HG02840 (cell line): ENCODE data around the gene PLCZ1.
"Not testable (repeated sequence)": the region's sequence is repeated elsewhere in the genome, so short reads cannot be mapped to it uniquely, and the experiment has no call there.

Experiments used
- ATAC-seq: cut with Tn5 transposase; IDR thresholded peaks from one replicate; pipeline ENCODE4 v1.9.1; 2021; ENCODE audit warnings: mild to moderate bottlenecking, moderate library complexity, moderate number of reproducible peaks; ENCODE audit not compliant: unreplicated experiment, low FRiP score

Gene PLCZ1

GRCh38 chr12:18737819-18738218 lies at the start of gene PLCZ1, which contains the start of gene CAPZA3:
TSS of gene PLCZ1 (minus strand) at chr12:18738012. CDS start at chr12:18737371, 641 bp downstream.
TSS of gene CAPZA3 (plus strand) at chr12:18738119. CDS start at chr12:18738269, 150 bp downstream.
- ATAC-seq: no peak

- not testable (repeated sequence) for ATAC-seq
Observed at GRCh38 chr12:18785465-18785864, 47.7 kb upstream of the PLCZ1 start.

- no peak for ATAC-seq
Observed at GRCh38 chr12:18782827-18783226, 45.0 kb upstream of the PLCZ1 start.

GRCh38 chr12:18766479-18766878 lies 28.7 kb upstream of the PLCZ1 start:
- ATAC-seq: not testable (repeated sequence)

- ATAC-seq: no peak
Observed at GRCh38 chr12:18755341-18755740, 17.5 kb upstream of the PLCZ1 start.

- ATAC-seq: no peak
Observed at GRCh38 chr12:18754124-18754707, 16.4 kb upstream of the PLCZ1 start.

GRCh38 chr12:18753481-18754123 lies 15.8 kb upstream of the PLCZ1 start:
- ATAC-seq: no peak

- ATAC-seq: no peak
Observed at GRCh38 chr12:18752947-18753346, 15.1 kb upstream of the PLCZ1 start.

- no peak for ATAC-seq
Observed at GRCh38 chr12:18752280-18752920, 14.6 kb upstream of the PLCZ1 start.

GRCh38 chr12:18751866-18752265 lies 14.1 kb upstream of the PLCZ1 start:
- ATAC-seq: no peak

- ATAC-seq: no peak
Observed at GRCh38 chr12:18750085-18750484, 12.3 kb upstream of the PLCZ1 start.

GRCh38 chr12:18749386-18749957 lies 11.7 kb upstream of the PLCZ1 start:
- ATAC-seq: no peak

- no peak for ATAC-seq
Observed at GRCh38 chr12:18747895-18748294, 10.1 kb upstream of the PLCZ1 start.

GRCh38 chr12:18731156-18731555 lies 6.7 kb downstream of the PLCZ1 start:
- no peak for ATAC-seq

GRCh38 chr12:18723752-18724151 lies 14.1 kb downstream of the PLCZ1 start:
- no peak for ATAC-seq

- no peak for ATAC-seq
Observed at GRCh38 chr12:18721452-18721851, 16.4 kb downstream of the PLCZ1 start.

- no peak for ATAC-seq
Observed at GRCh38 chr12:18720690-18721089, 17.1 kb downstream of the PLCZ1 start.

GRCh38 chr12:18719922-18720510 lies 17.8 kb downstream of the PLCZ1 start:
- ATAC-seq: no peak

GRCh38 chr12:18718462-18718861 lies 19.4 kb downstream of the PLCZ1 start:
- no peak for ATAC-seq

GRCh38 chr12:18716236-18716635 lies 21.6 kb downstream of the PLCZ1 start:
- no peak for ATAC-seq

GRCh38 chr12:18706798-18707197 lies 31.0 kb downstream of the PLCZ1 start:
- no peak for ATAC-seq
